ENCODE results near the gene PODXL2.

Gene PODXL2

DNA sequence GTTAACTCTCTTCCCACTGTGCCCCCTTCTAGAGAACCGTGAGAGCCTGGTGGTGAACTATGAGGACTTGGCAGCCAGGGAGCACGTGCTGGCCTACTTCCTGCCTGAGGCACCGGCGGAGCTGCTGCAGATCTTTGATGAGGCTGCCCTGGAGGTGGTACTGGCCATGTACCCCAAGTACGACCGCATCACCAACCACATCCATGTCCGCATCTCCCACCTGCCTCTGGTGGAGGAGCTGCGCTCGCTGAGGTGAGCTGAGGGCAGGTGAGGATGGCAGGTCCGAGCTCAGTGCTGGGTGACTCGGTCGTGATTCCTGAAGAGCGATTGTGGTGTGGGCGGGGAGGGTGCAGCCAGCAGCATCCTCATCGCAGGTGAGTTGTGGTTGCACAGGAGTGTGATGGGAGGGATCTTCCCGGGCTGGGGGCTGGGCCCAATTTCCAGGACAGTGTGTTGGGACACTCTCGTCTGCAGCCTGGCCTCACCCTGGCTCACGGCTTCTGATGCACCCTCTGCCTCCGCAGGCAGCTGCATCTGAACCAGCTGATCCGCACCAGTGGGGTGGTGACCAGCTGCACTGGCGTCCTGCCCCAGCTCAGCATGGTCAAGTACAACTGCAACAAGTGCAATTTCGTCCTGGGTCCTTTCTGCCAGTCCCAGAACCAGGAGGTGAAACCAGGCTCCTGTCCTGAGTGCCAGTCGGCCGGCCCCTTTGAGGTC is 22.7 kb upstream of the PODXL2 start:
- no peak for DNase-seq (ENCODE audit: low read depth)

DNA sequence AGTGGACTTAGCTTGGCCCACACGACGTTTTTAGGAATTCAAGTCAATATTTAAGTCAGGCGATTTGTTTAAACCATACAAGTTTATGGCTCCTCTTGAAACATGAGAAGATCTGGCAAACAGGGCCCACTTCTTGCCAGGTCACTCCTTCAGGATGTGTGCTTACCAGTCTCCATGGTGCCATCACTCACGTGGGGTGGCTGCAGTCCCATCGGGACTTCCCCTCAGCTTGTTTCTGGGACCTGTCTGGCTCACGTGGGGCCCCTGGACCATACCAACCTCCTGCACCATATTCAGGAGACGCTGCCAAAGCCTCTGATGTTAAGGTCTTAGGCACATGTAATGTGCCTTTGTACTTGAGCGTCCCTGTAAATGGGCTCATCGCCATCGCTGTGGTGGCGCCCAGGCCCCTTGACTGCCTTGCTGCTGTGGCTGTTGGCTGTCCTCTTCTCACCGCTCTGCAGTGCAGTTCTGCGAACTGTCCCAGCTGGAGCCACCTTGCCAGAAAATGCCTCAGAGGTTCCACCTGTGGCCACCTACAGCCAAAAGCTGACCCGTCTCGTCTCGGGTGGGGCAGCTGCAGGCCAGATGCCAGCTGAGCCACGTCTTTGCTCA is 21.9 kb upstream of the PODXL2 start:
- DNase-seq (ENCODE audit: low read depth) = no peak

DNA sequence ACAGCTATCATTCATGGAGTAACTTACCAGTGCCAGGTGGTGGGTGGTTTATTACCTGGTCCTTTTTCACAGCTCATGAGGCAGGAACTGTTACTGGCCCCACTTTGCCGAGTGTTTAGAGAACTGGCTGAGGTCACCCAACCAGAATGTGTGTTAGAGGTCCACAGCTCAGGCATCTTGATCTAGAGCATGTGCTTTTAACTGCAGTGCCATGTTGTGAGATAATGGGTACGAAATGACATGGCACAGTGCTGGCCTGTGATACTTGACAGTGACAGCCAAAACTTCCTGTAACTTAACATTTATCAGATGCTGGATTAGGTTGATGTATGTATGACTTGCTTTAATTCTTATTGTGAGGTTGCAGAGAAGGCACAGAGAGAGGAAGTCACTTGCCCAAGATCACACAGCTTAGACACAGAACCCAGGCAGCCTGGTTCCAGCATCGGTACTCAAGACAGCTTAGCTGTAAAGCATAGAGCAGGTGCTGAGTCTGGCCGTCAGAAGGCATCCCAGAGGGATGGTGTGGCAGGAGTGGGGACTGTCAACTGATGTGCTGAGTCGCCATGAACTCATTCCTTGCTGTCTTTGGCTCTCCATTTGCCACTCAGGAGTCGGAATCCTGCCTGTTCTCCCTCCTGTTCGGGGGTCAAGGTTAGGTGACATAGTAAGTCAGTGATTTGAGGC is 21.2 kb upstream of the PODXL2 start:
- DNase-seq (ENCODE audit: low read depth) = no peak

DNA sequence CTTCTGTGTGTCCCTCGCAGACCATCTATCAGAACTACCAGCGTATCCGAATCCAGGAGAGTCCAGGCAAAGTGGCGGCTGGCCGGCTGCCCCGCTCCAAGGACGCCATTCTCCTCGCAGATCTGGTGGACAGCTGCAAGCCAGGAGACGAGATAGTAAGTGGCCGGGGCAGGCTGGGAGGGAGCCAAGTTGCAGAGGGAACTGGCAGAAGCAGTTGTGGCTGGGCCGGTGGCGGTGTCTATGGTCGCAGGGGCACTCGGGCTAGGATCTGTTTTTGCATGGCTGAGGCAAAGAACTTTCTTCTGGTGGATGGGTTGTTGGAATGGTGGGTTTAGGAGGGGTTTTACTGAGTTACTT is 20.6 kb upstream of the PODXL2 start:
- DNase-seq (ENCODE audit: low read depth) = no peak

DNA sequence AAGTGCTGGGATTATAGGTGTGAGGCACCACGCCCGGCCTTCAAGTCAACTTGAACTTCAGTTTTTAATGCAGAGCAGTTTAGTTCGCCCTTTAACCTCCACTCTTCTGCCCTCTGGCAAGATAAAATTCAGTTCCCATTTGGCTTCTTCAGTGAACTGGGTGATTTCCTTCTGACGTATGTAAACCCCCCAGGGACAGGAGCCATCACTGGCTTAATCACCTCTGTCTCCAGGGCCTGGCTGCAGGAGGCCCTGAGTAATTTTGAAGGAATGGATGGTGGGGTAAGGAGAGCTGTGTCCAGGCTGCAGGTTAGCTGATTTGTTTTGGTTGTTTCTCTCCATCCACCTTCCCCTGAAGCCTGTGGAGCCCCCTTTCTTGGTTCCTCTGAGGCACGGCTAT is 18.9 kb upstream of the PODXL2 start:
- no peak for DNase-seq (ENCODE audit: low read depth)

DNA sequence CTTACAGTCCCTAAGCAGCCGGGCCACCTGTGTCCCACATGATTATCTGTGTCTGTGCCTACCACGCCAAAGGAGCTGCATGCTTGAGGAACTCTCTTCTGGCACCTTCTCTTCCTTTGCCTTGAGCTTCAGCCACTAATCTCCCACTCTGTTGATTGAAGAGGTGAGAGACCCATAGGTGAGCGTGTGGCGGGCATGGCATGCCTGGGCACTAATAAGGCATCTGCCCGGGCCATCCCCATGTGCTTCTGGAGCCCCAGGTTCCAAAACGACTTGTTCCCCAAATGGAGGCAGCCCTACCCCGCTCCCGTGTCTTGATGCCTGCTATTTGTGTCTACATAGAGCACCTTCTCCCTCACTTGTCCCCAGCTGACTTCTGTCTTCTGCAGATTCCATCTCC is 17.7 kb upstream of the PODXL2 start:
- DNase-seq (ENCODE audit: low read depth) = no peak

DNA sequence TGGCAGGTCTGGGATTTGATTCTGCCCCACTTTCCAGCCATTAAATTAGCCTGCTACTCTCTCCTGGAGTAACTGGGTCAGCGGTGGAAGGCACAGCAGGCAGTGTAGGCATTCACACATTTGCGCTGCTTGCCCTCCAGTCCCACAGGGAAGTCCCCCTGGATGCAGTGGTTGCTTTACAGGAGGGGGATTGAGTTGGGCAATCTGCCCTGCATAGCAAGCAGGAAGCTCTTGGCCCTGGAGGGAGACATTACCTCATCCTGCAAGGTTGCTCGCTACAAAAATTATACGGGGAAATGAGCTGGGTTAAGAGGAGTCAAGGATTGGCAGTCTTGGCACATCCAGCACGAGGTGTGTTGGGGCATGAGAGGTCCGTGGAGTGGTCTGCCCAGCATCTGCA is 16.0 kb upstream of the PODXL2 start:
- DNase-seq (ENCODE audit: low read depth) = no peak

DNA sequence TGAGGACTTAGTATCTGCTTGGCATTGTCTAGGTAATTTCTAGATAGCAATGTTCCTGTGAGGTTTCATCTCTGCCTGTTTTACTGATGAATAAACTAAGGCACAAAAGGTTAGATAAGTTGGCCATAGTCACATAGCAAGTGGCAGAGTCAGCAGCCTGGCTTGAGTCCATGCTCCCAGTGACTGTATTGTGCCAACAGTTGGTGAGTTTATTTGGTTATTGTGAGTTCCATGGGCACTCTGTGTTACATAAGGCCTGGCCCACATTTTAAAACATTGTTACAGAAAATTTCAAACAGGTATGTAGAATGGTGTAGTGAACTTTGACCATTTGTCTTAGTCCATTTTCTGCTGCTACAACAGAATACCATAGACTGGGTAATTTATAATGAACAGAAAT is 15.6 kb upstream of the PODXL2 start:
- no peak for DNase-seq (ENCODE audit: low read depth)

DNA sequence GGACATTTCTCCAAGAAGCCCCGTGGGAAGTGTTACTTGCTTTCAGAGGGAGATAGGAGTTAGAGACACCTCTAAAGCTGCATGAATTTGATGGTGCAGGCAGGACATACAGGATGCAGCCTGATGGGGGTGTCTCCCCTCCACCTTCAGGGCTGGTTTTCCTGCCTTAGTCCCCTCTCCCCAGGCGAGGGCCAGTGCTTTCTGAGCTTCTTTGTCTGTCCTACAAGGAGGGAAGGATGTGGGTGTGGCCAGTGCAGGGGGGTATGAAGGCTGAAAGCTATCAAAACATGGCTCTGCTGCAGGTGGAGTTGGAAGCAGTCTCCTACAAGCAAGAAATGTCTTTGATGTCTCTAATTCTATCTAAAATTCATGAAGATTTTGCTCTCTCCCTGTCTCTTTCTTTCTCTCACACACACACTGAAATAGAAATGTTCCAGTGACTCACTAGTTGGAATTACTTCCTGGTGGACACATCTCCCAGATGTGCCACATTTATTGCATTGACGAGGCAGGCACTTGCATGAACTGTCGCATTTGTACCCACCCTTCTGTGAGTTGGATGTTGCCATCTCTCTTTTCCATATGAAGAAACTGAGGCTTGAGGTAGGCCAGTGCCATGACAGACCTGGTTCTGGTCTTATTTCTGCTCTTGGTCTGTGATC is 13.9 kb upstream of the PODXL2 start:
- no peak for DNase-seq (ENCODE audit: low read depth)

DNA sequence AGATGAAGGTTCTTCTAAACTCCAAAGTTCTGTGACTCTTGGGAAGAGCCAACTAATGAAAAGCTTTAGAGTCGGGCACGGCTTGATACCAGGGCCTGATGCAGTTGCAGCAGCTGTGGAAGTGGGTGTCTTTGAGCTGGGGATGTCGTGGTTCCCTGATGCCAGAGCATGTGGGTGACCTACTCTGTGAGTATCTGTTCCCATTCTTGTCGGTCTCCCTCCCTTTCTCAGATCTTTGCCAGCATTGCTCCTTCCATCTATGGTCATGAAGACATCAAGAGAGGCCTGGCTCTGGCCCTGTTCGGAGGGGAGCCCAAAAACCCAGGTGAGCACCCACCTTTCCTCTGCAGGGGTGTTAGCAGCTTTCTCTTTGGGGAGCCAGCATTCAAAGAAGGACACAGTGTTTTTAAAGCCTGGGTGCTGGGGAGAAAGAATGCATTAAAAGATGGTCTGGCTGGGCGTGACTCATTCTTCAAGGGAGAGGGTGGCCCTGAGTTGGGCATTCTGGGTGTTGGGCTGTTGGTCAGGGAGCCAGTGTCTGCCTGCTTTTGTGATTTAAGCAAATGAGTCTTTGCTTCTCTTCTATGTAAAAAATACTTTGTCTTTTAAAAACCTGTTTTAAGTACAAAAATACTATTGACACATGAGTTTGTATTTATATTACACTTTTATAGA is 13.2 kb upstream of the PODXL2 start:
- no peak for DNase-seq (ENCODE audit: low read depth)

DNA sequence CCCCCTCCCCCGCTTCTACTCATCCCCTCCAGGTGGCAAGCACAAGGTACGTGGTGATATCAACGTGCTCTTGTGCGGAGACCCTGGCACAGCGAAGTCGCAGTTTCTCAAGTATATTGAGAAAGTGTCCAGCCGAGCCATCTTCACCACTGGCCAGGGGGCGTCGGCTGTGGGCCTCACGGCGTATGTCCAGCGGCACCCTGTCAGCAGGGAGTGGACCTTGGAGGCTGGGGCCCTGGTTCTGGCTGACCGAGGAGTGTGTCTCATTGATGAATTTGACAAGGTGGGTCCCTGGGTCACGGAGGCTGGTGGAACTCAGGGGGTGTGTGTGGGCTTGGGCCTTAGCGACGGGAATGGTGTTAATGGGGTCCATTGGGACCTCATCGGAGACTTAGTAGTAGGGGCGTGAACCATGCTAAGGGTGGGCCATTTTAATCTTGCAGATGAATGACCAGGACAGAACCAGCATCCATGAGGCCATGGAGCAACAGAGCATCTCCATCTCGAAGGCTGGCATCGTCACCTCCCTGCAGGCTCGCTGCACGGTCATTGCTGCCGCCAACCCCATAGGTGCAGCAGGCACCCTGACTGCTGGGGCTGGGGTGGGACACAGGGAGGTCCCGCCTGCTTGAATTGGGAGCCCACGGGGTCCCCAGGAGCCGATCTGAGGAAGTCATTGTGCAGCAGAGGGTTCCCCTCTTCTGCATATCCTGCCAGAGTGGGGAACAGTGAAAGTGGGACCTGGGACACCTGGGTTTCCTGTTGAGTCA is 12.0 kb upstream of the PODXL2 start:
- no peak for DNase-seq (ENCODE audit: low read depth)

DNA sequence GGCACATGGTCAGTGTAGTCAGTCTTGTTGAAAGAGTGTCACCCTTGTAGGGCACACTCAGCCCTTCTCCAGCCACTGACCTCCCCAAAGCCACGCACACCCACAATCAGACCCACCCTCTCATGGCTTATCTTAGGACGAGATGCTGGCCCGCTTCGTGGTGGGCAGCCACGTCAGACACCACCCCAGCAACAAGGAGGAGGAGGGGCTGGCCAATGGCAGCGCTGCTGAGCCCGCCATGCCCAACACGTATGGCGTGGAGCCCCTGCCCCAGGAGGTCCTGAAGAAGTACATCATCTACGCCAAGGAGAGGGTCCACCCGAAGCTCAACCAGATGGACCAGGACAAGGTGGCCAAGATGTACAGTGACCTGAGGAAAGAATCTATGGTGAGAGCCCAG is 10.1 kb upstream of the PODXL2 start:
- DNase-seq (ENCODE audit: low read depth) = no peak

DNA sequence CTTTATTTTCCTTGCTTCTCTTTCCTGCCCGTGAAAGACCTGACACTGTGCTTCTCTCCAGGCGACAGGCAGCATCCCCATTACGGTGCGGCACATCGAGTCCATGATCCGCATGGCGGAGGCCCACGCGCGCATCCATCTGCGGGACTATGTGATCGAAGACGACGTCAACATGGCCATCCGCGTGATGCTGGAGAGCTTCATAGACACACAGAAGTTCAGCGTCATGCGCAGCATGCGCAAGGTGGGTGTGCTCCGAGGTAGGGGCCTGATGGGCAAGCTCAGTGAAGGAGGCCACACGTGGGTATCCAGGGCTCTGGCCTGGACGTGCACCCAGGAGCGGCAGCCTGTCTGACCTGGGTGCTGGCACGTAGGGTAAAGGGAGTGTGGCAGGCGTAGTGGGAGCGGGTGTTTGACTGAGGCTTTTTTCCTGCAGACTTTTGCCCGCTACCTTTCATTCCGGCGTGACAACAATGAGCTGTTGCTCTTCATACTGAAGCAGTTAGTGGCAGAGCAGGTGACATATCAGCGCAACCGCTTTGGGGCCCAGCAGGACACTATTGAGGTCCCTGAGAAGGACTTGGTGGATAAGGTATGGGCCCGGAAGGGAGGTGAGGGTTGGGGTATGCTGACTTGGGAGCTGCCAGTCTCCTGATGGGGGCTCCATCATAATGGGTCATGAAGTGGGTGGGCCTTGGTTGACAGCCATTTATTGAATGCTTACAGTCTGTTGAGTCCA is 8.2 kb upstream of the PODXL2 start:
- DNase-seq (ENCODE audit: low read depth) = no peak

DNA sequence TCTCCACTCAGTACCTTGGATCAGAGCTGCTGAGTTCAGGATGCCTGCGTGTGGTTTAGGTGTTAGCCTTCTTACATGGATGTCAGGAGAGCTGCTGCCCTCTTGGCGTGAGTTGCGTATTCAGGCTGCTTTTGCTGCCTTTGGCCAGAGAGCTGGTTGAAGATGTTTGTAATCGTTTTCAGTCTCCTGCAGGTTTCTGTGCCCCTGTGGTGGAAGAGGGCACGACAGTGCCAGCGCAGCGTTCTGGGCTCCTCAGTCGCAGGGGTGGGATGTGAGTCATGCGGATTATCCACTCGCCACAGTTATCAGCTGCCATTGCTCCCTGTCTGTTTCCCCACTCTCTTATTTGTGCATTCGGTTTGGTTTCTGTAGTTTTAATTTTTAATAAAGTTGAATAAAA is 7.0 kb upstream of the PODXL2 start:
- no peak for DNase-seq (ENCODE audit: low read depth)

DNA sequence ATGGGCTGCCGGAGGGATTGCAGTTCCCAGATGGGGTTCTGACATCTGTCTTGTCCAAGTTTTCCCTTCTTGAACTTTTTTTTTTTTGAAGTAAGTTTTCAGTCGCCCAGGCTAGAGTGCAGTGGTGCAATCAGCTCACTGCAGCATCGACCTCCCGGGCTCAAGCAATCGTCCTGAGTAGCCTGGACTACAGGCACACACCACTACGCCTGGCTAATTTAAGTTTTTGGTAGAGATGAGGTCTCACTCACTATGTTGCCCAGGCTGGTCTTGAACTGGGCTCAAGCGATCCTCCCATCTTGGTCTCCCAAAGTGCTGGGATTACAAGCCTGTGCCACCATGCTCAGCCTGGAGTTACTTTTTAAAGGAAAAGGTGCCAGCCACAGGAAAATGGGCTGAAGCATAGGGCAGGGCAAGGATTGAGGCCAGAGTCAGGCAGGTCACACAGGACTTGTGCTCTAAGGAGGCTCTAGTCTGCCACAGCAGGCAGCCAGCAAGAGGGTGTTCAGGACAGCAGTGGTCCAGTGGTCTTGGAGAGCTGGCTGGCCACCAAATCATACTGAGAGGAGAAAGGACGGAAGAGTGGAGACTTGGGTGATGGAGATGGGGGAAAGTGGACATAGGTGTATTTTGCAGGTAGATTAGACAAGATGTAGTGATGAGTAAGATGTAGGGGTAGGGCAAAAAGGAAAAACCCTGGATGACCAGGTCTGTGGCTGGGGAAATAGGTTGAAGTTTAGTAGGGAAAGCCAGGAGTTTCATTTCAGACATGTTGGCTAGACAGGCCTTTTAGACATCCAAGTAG is 6.0 kb upstream of the PODXL2 start:
- DNase-seq (ENCODE audit: low read depth) = no peak

DNA sequence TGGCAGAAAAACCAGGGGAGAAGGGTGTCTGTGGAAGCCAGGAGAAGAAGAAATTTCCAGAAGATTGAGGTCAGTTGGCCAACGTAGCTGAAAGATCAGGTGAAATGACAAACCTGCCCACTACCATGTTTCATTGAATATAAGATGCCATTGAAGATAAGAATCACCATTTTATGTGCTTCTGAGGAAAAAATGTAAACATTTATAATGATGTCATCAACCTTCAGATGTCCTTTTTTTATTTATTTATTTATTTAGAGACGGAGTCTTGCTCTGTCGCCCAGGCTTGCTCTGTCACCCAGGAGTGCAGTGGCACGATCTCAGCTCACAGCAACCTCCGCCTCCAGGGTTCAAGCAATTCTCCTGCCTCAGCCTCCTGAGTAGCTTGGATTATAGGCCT is 4.9 kb upstream of the PODXL2 start:
- DNase-seq (ENCODE audit: low read depth) = no peak

DNA sequence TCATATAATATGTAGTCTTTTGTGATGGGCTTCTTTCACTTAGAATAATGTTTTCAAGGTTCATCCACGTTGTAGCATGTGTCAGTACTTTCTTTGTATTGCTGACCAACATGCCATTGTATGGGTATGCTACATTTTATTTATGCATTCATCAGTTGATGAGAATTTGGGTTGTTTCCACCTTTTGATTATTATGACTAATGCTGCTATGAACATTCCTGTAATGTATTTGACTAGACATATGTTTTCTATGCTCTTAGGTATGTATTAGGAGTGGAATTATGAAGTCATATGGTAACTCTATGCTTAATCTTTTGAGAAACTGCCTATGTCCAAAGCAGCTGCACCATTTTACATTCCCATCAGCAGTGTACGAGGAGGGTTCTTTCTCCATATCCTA is 3.2 kb upstream of the PODXL2 start:
- no peak for DNase-seq (ENCODE audit: low read depth)

DNA sequence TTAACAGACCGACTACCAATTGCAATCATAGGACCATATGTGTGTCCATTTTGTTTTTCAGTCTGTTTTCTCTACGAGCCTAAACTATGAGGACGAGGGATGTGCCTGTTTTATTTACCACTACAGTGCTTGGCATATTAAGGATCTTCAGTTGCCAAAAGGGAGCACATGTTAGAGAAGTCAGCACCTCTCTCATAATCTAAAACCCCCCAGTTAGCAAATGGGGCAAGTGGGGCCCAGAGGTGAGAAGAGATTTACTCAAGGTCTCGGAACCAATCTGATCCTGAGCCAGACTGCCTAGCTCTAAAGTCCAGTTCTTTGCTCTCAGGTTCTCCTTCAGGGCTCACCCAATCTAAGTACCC is 578 bp upstream of the PODXL2 start:
- no peak for DNase-seq (ENCODE audit: low read depth)

DNA sequence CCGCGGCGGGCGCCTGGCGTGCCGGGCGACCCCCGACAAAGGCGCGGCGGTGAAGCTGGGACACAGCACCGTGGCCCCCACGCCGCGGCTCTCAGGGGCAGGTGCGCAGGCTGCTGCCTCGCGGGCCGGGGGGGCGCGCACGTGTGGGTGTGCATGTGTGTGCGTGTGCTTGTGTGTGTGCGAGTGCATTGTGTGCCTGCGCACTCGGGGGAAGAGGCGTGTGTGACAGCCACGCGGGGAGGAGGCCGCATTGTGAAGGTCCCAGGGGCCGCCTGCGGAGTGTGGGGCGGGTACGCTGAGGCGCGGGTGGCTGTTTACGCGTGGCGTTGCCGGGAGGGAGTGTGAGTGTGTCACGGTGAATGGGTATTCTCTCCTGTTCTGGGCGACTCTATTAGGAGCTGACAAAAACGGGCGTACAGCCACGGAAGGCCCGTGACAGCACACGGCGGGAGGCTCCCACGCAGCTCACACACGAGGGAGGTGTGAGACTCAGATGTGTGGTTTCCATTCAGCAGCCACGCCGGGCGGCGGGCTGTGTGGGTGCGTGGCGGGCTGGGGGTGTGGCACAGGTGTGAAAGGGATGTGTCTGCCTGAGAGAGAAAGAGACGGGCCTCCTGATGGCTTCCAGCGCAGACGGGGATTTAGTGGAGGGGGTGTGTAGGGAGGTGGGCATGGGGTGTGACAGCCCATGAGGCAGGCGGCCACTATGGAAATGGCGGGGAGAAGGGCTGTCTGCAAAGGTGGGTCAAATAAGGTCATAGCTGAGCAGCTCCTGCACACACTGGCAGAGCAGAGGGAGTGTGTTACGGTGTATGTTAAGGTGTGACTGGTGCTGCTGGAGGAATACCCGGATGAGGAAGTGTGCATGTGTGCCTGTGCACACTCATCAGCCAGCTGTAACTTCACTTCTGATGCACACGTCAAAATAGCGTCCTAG is 750 bp downstream of the PODXL2 start:
- no peak for DNase-seq (ENCODE audit: low read depth)
